ENCODE measurements around the gene HMGB1.

Gene HMGB1

GRCh38 chr13:30465593-30466357 lies at the start of gene HMGB1:
Gene HMGB1 (minus strand): TSS chr13:30465936. CDS start chr13:30463680, 2,256 bp downstream.
- DNase-seq (ENCODE audit: extremely low read depth in 1 of 2, low read depth in 1 of 2) = peak; percentile 88 to 97

GRCh38 chr13:30510811-30511371 lies 45.2 kb upstream of the HMGB1 start:
- no peak for DNase-seq (ENCODE audit: extremely low read depth in 1 of 2, low read depth in 1 of 2)

- DNase-seq (ENCODE audit: extremely low read depth in 1 of 2, low read depth in 1 of 2) = no peak
Measured at GRCh38 chr13:30510091-30510490, 44.4 kb upstream of the HMGB1 start.

- DNase-seq (ENCODE audit: extremely low read depth in 1 of 2, low read depth in 1 of 2) = no peak
Measured at GRCh38 chr13:30509254-30510050, 43.7 kb upstream of the HMGB1 start.

- peak in 1 of 2 donors; percentile 3 for DNase-seq (ENCODE audit: extremely low read depth in 1 of 2, low read depth in 1 of 2)
Measured at GRCh38 chr13:30504081-30504480, 38.3 kb upstream of the HMGB1 start.

GRCh38 chr13:30502237-30502636 lies 36.5 kb upstream of the HMGB1 start:
- no peak for DNase-seq (ENCODE audit: extremely low read depth in 1 of 2, low read depth in 1 of 2)

- no peak for DNase-seq (ENCODE audit: extremely low read depth in 1 of 2, low read depth in 1 of 2)
Measured at GRCh38 chr13:30499338-30499737, 33.6 kb upstream of the HMGB1 start.

GRCh38 chr13:30496147-30496546 lies 30.4 kb upstream of the HMGB1 start:
- no peak for DNase-seq (ENCODE audit: extremely low read depth in 1 of 2, low read depth in 1 of 2)

- no peak for DNase-seq (ENCODE audit: extremely low read depth in 1 of 2, low read depth in 1 of 2)
Measured at GRCh38 chr13:30495746-30496145, 30.0 kb upstream of the HMGB1 start.

- DNase-seq (ENCODE audit: extremely low read depth in 1 of 2, low read depth in 1 of 2) = no peak
Measured at GRCh38 chr13:30493658-30494381, 28.1 kb upstream of the HMGB1 start.

- DNase-seq (ENCODE audit: extremely low read depth in 1 of 2, low read depth in 1 of 2) = no peak
Measured at GRCh38 chr13:30487075-30487470, 21.3 kb upstream of the HMGB1 start.

- DNase-seq (ENCODE audit: extremely low read depth in 1 of 2, low read depth in 1 of 2) = no peak
Measured at GRCh38 chr13:30486230-30487074, 20.7 kb upstream of the HMGB1 start.

GRCh38 chr13:30481241-30481760 lies 15.6 kb upstream of the HMGB1 start:
- DNase-seq (ENCODE audit: extremely low read depth in 1 of 2, low read depth in 1 of 2) = no peak

- DNase-seq (ENCODE audit: extremely low read depth in 1 of 2, low read depth in 1 of 2) = no peak
Measured at GRCh38 chr13:30480292-30480950, 14.7 kb upstream of the HMGB1 start.

GRCh38 chr13:30479883-30480219 lies 14.1 kb upstream of the HMGB1 start:
- no peak for DNase-seq (ENCODE audit: extremely low read depth in 1 of 2, low read depth in 1 of 2)

GRCh38 chr13:30479154-30479882 lies 13.6 kb upstream of the HMGB1 start:
- DNase-seq (ENCODE audit: extremely low read depth in 1 of 2, low read depth in 1 of 2) = no peak

- DNase-seq (ENCODE audit: extremely low read depth in 1 of 2, low read depth in 1 of 2) = no peak
Measured at GRCh38 chr13:30477346-30478195, 11.8 kb upstream of the HMGB1 start.

GRCh38 chr13:30473675-30474074 lies 7.9 kb upstream of the HMGB1 start:
- DNase-seq (ENCODE audit: extremely low read depth in 1 of 2, low read depth in 1 of 2) = no peak
